Endothelial cell of umbilical vein (primary cell): ENCODE data around the gene KCTD14. TPM values are rescaled to one million over a fixed set of nuclear protein-coding genes. Genes with fewer than 3 reads are reported as not detected.

Experiments used
- BruUV-seq: library from RNA; stranded (reverse); fragments of 400-500 nt; replicated peaks from 2 replicates; lab custom pipeline; 2021; lab: Mats Ljungman, UMichigan
- CTCF ChIA-PET: fragments of 300-600, 350-600 bp; sonication (Branson Sonifier 250); formaldehyde crosslinking; loops from one replicate; lab custom pipeline; 2021; ENCODE audit warnings: antibody characterized with exemption, inconsistent platforms; lab: Charles Lee
- POLR2A ChIA-PET: fragments of 300-600, 350-600 bp; sonication (Branson Sonifier 250); formaldehyde crosslinking; loops from one replicate; lab custom pipeline; 2021; ENCODE audit warnings: antibody characterized with exemption, inconsistent platforms; lab: Charles Lee
- DNase-seq: peaks from one replicate; pipeline ENCODE4 v3.0.0-alpha.2; 2011; ENCODE audit warnings: low read depth, low spot score
- FAIRE-seq: peaks from 2 replicates; lab custom pipeline; 2011; peaks lifted over from hg19 to GRCh38; lab: Jason Lieb, UNC
- H2AFZ ChIP-seq: 2 replicates; pipeline ENCODE4 v1.6.0; 2012; ENCODE audit warnings: low read depth, low read length, control low read depth, inconsistent platforms
- H3K27ac ChIP-seq: 2 replicates; pipeline ENCODE4 v1.5.1; 2011; ENCODE audit warnings: low read depth, mild to moderate bottlenecking, control low read depth, low read length, moderate library complexity; ENCODE audit not compliant: insufficient read depth
- H3K27me3 ChIP-seq, 2 experiments: 2 replicates each; pipeline versions ENCODE4 v1.6.0 to v1.6.1; 2011; ENCODE audit warnings: low read length in 2 of 2, mixed read lengths in 1 of 2; ENCODE audit not compliant: control insufficient read depth in 2 of 2, insufficient read depth in 2 of 2
- H3K36me3 ChIP-seq, 2 experiments: 2 replicates in 1 of 2; 3 replicates in 1 of 2; pipeline ENCODE4 v1.5.1; 2011; ENCODE audit warnings: low read length in 2 of 2, mild to moderate bottlenecking in 1 of 2, moderate library complexity in 1 of 2; ENCODE audit not compliant: control insufficient read depth in 2 of 2, insufficient read depth in 2 of 2; ENCODE audit errors: extremely low read depth in 1 of 2
- H3K4me1 ChIP-seq: 3 replicates; pipeline ENCODE4 v1.5.1; 2011; ENCODE audit warnings: mild to moderate bottlenecking, low read length; ENCODE audit not compliant: control insufficient read depth, insufficient read depth; ENCODE audit errors: extremely low read depth
- H3K4me2 ChIP-seq: 2 replicates; pipeline ENCODE4 v1.6.1; 2011; ENCODE audit warnings: low read length, control low read depth, mixed read lengths; ENCODE audit not compliant: insufficient read depth
- H3K4me3 ChIP-seq, 3 experiments: fragments of 200-600 bp in 1 of 3; sonication (generic), shearing (Covaris generic) in 1 of 3; replicated peaks in 1 of 3; 2 replicates each; pipeline ENCODE4 v1.5.1; 2011 to 2016; ENCODE audit warnings: control low read depth in 3 of 3, low read length in 3 of 3, mild to moderate bottlenecking in 2 of 3, inconsistent platforms in 1 of 3, low read depth in 1 of 3, moderate library complexity in 1 of 3; ENCODE audit not compliant: insufficient read depth in 1 of 3
- H3K79me2 ChIP-seq: 2 replicates; pipeline ENCODE4 v1.6.0; 2012; ENCODE audit warnings: low read length, inconsistent platforms; ENCODE audit not compliant: control insufficient read depth, insufficient read depth
- H3K9ac ChIP-seq: replicated peaks from 2 replicates; pipeline ENCODE3; 2011; ENCODE audit warnings: low read length, control low read depth; ENCODE audit not compliant: insufficient read depth; ENCODE audit errors: extremely low read depth
- H3K9me1 ChIP-seq: replicated peaks from 3 replicates; pipeline ENCODE4 v1.6.0; 2011; ENCODE audit warnings: mild to moderate bottlenecking, low read length; ENCODE audit not compliant: control insufficient read depth, insufficient read depth; ENCODE audit errors: extremely low read depth
- H3K9me3 ChIP-seq: replicated peaks from 2 replicates; pipeline ENCODE4 v1.5.1; 2012; ENCODE audit warnings: low read length, inconsistent platforms; ENCODE audit not compliant: control insufficient read depth, insufficient read depth
- H4K20me1 ChIP-seq: replicated peaks from 2 replicates; pipeline ENCODE3; 2011; ENCODE audit warnings: mild to moderate bottlenecking, low read length; ENCODE audit not compliant: control insufficient read depth, insufficient read depth; ENCODE audit errors: extremely low read depth
- EZH2 ChIP-seq: IDR thresholded peaks from 2 replicates; pipeline ENCODE4 v1.6.1; 2012; ENCODE audit warnings: borderline replicate concordance, low read depth, mild to moderate bottlenecking, moderate library complexity, low read length, inconsistent platforms; ENCODE audit not compliant: severe bottlenecking
- FOS ChIP-seq: IDR thresholded peaks from 2 replicates; pipeline ENCODE4 v1.6.1; 2011; ENCODE audit warnings: mild to moderate bottlenecking, low read length, moderate library complexity, borderline replicate concordance; ENCODE audit not compliant: insufficient read depth
- GATA2 ChIP-seq: IDR thresholded peaks from 2 replicates; pipeline ENCODE4 v1.7.0; 2011; ENCODE audit warnings: low read depth, mild to moderate bottlenecking, moderate library complexity, mixed read lengths, low read length; ENCODE audit not compliant: insufficient read length, insufficient read depth
- JUN ChIP-seq: IDR thresholded peaks from 2 replicates; pipeline ENCODE4 v1.6.1; 2011; ENCODE audit warnings: borderline replicate concordance, low read depth; ENCODE audit not compliant: insufficient read length, insufficient read depth
- MYC ChIP-seq: IDR thresholded peaks from one replicate; pipeline ENCODE4 v1.6.1; 2011; ENCODE audit warnings: mild to moderate bottlenecking, low read depth, low read length
- POLR2A ChIP-seq: IDR thresholded peaks from 2 replicates; pipeline ENCODE4 v1.6.1; 2012; ENCODE audit warnings: low read depth, mild to moderate bottlenecking, control low read depth, low read length
- POLR2AphosphoS5 ChIP-seq: IDR thresholded peaks from 2 replicates; pipeline ENCODE4 v1.6.1; 2012; ENCODE audit warnings: low read depth, mild to moderate bottlenecking, control low read depth, low read length, moderate library complexity; ENCODE audit not compliant: insufficient read depth
- dilution Hi-C: fragments of 300-500 bp; cut with MboI; formaldehyde crosslinking; loops from one replicate; pipeline ENCODE4 v1.15.0; 2019; ENCODE audit warnings: low sequenced_read_pairs; ENCODE audit not compliant: extremely low pct_ligation_motif_present
- intact Hi-C: fragments of 100-400 bp; cut with micrococcal nuclease; formaldehyde crosslinking; loops from one replicate; pipeline ENCODE4 v1.10.0; 2022
- polyA plus RNA-seq, 4 experiments: library from polyadenylated mRNA; depleted of rRNA in 3 of 4; stranded (reverse) in 3 of 4; unstranded in 1 of 4; fragments of >200 nt; gene quantifications; 2 replicates each; pipeline versions ENCODE4 v1.2.1 to v1.2.3, GENCODE V29; 2011 to 2012; ENCODE audit warnings: missing spikeins in 1 of 4
- total RNA-seq: library from RNA; stranded (reverse); gene quantifications from 2 replicates; pipeline ENCODE4 v1.2.3, GENCODE V29; 2021
- TF ChIP-seq, protein P1 (sequence below), 2 donors: IDR thresholded peaks; 1 replicate in 1 of 2; 2 replicates in 1 of 2; pipeline ENCODE4 v1.5.1; 2011; ENCODE audit warnings: low read length in 2 of 2, mild to moderate bottlenecking in 2 of 2, moderate library complexity in 2 of 2, control low read depth in 1 of 2, inconsistent platforms in 1 of 2, low read depth in 1 of 2; ENCODE audit not compliant: insufficient read depth in 1 of 2; ENCODE audit errors: extremely low read depth in 1 of 2

KCTD14 gene
- total and polyA plus RNA-seq, 2 donors (not counting 3 experiments of a cell fraction or from before 2014, with no cell fraction given), result 0.57 to 1.8 TPM

DNA sequence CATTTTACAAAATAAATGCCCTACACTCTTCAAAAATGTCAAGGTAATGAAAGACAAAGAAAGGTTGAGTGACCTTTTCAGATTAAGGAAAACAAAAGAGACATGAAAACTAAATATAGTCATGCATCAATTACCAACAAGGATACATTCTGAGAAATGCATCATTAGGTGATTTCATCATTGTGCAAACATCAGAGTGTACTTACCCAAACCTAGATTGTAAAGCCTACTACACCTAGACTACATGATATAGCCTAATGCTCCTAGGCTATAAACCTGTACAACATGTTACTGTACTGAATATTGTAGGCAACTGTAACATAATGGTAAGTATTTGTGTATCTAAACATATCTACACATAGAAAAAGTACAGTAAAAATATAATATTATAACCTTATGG, 55.3 kb downstream of the KCTD14 start:
- Histone ChIP-seq H3K9ac (no peak overlapping the region), H3K79me2 (no peaks in the 10 kb centered on the region), H3K4me1 (no peaks in the 10 kb centered on the region), H3K9me3 (no peaks in the 10 kb centered on the region), H3K4me2 (no peak overlapping the region), H3K9me1 (no peaks in the 10 kb centered on the region), H3K27ac (no peak overlapping the region), H3K4me3 (no peak overlapping the region), H2AFZ (no peak overlapping the region), H3K36me3 (peaks cover 0 to 3% of the 10 kb centered on the region in 2 experiments), H4K20me1 (no peaks in the 10 kb centered on the region), H3K27me3 (no peaks in the 10 kb centered on the region)
- intact Hi-C loops, result no loop called here
- POLR2A ChIA-PET, result no interaction called here
- no TSS peak for BruUV-seq
- dilution Hi-C loops, result no loop called here
- TF ChIP-seq POLR2A (no peak), EZH2 (no peak), MYC (no peak), POLR2AphosphoS5 (no peak)
- TF ChIP-seq, protein P1, sequence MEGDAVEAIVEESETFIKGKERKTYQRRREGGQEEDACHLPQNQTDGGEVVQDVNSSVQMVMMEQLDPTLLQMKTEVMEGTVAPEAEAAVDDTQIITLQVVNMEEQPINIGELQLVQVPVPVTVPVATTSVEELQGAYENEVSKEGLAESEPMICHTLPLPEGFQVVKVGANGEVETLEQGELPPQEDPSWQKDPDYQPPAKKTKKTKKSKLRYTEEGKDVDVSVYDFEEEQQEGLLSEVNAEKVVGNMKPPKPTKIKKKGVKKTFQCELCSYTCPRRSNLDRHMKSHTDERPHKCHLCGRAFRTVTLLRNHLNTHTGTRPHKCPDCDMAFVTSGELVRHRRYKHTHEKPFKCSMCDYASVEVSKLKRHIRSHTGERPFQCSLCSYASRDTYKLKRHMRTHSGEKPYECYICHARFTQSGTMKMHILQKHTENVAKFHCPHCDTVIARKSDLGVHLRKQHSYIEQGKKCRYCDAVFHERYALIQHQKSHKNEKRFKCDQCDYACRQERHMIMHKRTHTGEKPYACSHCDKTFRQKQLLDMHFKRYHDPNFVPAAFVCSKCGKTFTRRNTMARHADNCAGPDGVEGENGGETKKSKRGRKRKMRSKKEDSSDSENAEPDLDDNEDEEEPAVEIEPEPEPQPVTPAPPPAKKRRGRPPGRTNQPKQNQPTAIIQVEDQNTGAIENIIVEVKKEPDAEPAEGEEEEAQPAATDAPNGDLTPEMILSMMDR (IDR thresholded peaks at IDR 0.05; ENCODE audit: extremely low read depth in 1 of 2, insufficient read depth in 1 of 2, low read depth in 1 of 2, low read length in 2 of 2), result no peak
- CTCF ChIA-PET, result interaction anchor here (1.2 kb wide), 1 partner anchor 32 kb away, joined by 4 read pairs; no protein-coding TSS in a partner anchor
- FAIRE-seq (no peak), DNase-seq (no peak)

DNA sequence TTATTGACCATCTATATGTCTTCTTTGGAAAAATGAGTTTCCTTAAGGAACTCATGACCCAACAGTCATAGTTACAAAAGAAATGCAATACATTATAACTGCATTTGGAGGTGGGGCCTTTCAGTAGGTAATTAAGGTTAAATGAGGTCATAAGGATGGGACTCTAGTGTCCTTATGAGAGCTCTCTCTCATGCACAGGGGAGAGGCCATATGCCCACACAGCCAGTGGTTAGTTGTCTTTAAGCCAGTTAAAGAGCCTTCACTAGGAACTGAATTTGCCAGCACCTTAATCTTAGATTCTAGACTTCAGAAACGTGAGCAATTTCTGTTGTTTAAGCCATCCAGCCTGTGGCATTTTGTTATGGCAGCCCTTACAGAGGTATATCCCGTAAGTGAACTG, 56.0 kb downstream of the KCTD14 start:
- Histone ChIP-seq H3K9me3 (no peaks in the 10 kb centered on the region), H3K9me1 (no peaks in the 10 kb centered on the region), H3K79me2 (no peaks in the 10 kb centered on the region), H3K9ac (no peak overlapping the region), H3K4me2 (no peak overlapping the region), H3K4me3 (no peak overlapping the region), H2AFZ (no peak overlapping the region), H3K4me1 (no peaks in the 10 kb centered on the region), H3K27ac (no peak overlapping the region), H3K36me3 (peaks cover 0 to 3% of the 10 kb centered on the region in 2 experiments), H3K27me3 (no peaks in the 10 kb centered on the region), H4K20me1 (no peaks in the 10 kb centered on the region)
- CTCF ChIA-PET, result no interaction called here
- POLR2A ChIA-PET, result no interaction called here
- no peak for TF ChIP-seq GATA2
- TF ChIP-seq, protein P1 (IDR thresholded peaks at IDR 0.05; ENCODE audit: extremely low read depth in 1 of 2, insufficient read depth in 1 of 2, low read depth in 1 of 2, low read length in 2 of 2), result no peak
- TF ChIP-seq MYC, result no peak
- no peak for TF ChIP-seq POLR2A
- no peak for TF ChIP-seq FOS
- no peak for TF ChIP-seq JUN
- no peak for TF ChIP-seq POLR2AphosphoS5
- DNase-seq, result no peak
- intact Hi-C loops, result no loop called here
- dilution Hi-C loops, result no loop called here
- no TSS peak for BruUV-seq
- no peak for FAIRE-seq
